HPDE6-E6E7 (cell line): ENCODE data around the gene RHAG.

Experiments
- DNase-seq: peaks from one replicate; pipeline ENCODE4 v3.0.0; 2011; ENCODE audit warnings: missing footprints; ENCODE audit errors: extremely low spot score

The RHAG gene

DNA sequence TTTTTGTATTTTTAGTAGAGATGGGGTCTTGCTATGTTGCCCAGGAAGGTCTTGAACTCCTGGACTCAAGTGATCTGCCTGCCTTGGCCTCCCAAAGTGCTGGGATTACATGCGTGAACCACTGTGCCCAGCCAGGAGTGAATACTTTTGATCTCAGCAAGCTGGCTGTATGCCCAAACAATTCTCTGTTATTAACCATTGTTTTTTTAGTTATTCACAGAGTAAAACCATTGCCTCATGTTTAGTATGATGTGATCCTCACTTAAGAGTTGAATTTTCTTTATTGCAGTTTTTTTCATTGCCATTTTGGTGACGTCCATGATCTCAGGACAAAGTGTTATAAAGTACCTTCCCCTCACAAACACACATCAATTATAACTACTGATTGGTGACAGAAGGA lies 71.4 kb downstream of the RHAG start:
- no peak for DNase-seq

DNA sequence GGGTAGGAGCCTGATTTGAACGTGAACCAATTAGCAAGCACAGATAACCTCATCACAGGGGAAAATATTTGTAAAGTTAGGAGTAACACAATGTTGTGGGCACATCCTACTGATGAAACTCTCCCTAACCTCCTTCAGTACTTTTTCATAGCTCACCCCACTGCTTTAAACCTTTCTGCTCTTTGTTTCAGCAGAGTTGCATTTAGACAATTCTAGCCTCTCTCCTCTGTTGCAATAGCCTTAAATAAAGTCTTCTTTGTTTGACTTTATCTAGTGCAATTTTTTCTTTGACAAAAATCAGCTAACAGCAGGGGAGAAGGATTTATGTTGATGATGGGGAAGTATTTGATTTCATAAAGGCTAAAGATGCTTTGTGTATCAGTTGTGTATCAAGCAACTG lies 72.1 kb downstream of the RHAG start:
- DNase-seq, result no peak

DNA sequence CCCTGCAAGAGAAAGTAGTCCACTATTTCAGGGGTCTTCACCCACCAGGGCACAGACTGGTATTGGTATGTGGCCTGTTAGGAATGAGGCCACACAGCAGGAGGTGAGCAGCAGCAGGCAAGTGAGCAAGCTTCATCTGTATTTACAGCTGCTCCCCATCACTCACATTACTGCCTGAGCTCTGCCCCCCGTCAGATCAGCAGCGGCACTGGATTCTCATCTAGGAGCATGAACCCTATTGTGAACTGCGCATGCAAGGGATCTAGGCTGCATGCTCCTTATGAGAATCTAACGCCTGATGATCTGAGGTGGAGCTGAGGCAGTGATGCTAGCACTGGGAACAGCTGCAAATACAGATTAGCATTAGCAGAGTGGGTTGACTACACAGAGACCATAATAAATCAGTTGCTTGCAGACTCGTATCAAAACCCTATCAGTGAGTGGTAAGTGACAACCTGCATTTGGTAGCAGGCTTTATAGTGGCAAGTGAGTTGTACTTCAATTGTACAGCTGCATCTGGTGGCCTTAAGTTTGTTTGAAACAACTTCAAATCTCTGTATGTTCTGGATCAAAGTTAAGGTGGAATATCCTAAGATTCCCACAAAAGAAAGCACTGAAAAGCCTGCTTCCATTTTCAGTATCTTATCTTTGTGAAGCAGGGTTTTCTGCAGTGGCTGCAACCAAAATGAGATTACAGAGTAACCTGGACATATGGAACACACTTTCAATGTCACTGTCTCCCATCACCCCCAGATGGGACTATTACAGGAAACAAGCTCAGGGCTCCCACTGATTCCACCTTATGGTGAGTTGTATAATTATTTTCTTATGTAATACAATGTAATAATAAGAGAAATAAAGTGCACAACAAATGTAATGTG lies 73.4 kb downstream of the RHAG start:
- DNase-seq, result no peak

DNA sequence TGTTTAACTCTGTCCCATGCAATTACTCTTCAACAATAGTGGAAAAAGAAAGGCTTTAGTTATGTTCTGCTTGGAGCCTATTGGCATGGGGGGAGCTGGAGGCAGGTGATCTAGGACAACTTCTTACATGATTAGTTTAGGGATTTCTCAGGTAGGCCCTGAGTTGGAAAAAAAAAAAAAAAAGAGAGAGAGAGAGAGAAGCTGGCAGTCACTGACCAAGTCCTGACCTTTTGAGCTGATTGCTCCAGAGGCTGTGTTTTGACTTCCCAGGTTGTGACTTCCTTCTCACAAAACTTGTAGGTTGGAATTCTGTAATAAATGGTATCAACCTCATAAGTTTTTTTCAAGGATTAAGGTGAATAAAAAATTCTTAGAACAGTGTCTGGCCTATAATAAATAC lies 78.4 kb downstream of the RHAG start:
- no peak for DNase-seq

DNA sequence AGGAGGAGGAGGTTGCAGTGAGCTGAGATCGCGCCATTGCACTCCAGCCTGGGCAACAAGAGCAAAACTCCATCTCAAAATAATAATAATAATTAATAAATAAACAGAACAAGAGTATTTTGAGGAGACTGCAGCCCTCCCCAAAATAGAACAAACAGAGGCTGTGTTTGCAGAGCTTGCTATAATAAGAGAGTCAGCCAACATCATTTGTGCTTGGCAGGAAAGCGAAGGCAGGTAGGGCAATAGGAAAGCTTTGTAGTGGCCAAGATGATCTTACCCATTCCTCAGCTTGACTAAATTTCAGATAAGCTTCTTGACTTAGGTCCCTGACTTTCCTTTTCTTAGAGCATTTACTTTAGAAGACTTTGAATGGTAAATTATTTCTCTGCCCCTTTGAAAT lies 79.5 kb downstream of the RHAG start:
- DNase-seq, result no peak

DNA sequence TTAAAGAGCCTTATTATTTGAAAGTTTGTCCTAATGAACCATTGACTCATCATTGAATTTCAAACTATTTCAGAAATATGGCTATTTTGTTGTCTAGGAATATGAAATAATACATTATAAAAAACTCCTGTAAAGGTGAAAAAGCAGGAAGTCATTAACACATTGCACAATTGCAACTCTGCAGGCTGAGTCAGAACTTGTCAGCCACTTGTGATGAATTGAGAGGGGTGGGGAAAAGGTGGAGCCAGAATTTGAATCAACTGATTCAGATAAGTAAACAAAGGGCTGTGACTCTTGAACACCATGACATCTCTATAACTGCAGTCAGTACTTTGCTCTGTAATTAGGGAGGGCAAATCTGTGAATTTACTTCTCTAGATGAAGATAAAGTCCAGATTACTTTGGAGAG lies 80.2 kb downstream of the RHAG start:
- peak; percentile 72 for DNase-seq

DNA sequence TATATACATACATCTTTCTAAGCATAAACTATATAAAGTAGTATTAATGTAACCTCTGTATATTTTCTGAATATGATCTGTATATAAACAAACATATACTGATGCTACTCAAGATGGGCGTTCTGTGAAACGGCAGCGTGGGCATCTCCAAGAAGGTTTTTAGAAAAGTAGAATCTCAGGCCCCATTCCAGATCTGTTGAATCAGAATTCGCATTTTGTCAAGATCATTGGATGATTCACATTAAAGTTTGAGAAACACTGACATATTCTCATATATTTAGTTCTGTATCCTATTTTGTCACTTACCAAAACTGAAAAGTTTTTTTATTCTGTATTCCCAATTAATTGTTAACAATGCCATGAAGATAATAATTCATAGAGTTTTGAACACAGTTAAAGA lies 80.7 kb downstream of the RHAG start:
- no peak for DNase-seq
